GM12801 (cell line): Measurements from ENCODE around the gene PPP1R14B.

Source experiments
- TF ChIP-seq, protein P1 (sequence below): IDR thresholded peaks from one replicate; pipeline ENCODE4 v1.5.1; 2011; ENCODE audit warnings: control low read depth; ENCODE audit not compliant: insufficient read length; ENCODE audit errors: extremely low read depth

The PPP1R14B gene

DNA sequence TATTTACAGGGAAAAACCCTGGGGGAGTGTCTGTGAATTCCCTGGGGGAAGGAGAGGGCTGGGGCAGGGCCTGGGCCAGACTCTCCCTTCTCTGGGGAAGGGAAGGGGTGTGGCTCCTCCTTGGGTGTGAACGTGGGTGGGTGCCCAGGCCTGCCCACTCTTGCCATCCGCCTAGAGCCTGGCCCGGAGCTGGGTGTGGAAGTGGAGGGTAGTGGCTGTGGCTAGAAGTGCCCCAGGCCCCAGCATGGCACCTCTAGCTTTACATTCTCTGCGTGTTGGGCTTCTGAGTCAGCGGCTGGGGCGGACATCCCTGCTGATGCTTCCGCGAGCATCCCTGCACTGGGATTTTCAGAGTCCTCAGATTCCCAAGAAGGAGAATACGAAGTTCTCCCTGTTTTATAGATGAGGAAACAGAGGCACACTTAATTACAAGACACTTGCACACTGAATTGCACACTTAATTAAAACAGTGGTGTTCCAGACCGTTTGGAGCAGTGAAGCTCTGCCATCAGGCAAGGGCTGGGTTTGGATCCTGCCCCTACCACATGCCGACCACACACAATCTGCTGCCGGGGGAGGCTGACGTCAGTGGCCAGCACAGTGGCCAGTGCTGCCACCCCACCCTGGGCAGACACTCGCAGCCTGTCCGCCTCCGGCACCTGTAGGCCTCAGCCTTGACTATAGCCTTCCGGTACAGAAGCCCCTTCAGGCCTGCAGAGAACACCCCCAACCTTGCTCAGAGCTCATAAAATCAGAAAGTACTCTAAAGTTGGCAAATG lies 30.1 kb upstream of the PPP1R14B start:
- TF ChIP-seq, protein P1, sequence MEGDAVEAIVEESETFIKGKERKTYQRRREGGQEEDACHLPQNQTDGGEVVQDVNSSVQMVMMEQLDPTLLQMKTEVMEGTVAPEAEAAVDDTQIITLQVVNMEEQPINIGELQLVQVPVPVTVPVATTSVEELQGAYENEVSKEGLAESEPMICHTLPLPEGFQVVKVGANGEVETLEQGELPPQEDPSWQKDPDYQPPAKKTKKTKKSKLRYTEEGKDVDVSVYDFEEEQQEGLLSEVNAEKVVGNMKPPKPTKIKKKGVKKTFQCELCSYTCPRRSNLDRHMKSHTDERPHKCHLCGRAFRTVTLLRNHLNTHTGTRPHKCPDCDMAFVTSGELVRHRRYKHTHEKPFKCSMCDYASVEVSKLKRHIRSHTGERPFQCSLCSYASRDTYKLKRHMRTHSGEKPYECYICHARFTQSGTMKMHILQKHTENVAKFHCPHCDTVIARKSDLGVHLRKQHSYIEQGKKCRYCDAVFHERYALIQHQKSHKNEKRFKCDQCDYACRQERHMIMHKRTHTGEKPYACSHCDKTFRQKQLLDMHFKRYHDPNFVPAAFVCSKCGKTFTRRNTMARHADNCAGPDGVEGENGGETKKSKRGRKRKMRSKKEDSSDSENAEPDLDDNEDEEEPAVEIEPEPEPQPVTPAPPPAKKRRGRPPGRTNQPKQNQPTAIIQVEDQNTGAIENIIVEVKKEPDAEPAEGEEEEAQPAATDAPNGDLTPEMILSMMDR = no peak

DNA sequence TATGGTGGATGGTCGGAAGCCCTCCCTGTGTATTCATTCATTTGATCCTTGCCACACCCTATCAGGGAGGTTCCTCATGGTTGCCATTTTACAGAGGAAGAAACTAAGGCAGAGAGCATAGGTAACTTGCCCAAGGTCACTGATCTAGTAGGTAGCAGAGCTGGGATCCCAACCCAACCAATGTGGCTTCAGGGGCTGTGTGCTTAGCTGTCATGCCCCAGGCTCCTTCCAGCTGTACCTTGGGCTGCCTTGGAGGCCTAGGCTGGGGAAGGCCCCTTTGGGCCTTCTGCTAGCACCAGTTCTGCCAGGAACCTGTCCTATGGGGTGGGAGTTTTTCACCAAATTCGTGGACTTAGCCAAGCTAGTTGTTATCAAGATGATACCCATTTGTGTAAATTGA lies 29.1 kb upstream of the PPP1R14B start:
- TF ChIP-seq, protein P1 = no peak

DNA sequence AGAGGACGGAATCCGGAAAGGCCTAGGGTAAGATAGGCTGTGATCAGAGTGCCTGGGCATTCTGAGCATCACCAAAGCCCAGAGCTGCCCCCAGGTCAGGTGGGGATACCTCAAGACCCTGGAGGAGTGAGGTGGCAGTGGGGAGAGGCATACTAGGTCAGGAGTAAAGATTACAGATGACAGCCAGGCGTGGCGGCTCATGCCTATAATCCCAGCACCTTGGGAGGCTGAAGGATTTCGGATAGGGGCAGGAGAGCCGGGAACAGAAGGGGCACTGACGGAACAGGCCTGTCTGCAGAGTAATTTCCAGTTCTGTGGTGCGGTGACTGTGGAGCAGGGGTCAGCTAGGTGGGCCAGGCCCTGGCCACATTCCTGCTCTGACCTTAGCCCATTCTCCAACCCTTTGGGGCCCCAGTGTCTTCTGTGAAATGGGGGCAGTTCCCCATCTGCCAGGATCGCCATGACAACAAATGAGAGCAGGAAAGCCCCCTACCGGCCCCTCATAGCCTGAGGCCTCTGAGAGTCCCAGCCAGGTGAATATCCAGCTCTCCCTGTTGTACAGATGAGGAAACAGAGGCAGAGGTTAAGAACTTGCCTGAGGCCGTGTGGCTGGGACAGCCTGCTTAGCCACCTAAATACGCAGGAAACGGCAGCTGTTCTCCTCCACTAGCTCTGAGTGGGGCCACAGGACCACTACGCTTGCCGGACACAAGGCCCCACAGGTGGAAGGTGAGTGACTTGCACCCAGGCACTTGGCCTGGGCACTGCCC lies 28.5 kb upstream of the PPP1R14B start:
- TF ChIP-seq, protein P1 = no peak

DNA sequence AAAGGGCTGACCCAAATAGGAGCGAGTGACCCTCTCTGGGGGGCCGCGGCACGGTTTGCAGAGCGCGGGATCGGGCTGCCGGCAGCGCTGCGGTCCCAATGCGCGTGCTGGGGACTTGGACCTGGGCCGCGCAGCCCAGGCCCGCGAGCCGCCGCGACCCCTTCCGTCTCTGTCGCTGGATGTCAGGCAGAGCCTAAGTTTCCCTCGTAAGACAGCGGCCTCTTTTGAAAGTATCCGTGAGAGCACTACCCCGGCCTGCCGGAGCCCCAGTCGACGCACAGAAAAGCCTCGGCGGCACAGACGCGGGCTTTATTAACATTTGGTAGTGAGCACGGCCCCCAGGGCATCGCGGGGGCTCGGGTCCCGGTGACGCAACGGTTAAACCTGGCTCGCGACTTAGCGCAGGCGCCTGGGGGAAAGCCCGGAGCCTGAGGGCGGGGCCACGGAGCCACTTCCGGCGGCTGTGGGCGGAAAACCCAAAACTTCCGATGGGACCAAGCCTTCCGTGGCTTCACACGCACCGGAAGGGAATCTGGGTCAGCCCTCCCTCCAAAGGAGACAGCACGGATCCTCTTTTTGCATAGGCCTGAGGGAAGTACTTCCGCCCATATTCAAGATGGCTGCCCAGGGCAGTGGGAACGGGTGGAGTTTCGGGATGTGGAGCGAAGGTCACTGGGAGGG lies 22.9 kb upstream of the PPP1R14B start:
- TF ChIP-seq, protein P1 = no peak

DNA sequence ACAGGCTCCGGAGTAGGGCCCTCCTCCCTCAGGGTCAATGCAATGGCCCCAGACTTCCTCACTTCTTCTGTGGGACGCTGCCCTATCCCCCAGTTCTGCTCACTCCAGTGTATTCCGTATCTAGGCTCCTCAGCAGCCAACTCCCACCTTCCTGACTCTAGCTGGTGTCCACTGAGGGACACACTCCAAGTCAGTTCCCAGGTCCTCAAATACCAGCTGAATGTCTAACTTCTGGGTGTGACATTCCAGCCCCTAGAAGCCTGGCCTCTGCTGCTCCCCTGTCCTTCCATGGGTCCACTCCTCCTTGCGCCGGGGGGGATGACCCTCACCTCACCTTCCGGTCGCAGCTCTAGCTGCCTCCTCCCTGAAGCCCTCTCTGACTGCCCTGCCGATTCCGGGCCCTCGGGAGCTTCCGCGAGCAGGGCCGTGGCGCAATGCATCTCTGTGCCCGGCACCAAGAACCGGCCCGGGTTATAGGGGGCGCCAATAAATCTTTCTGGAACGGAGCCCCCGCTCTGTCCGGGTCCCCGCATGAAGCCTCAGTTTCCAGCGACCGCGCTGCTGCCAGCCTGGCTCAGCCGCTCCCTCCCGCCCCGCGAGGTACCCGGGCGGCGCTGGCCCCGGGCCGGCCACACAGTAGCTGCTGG lies 22.3 kb upstream of the PPP1R14B start:
- TF ChIP-seq, protein P1 = no peak

DNA sequence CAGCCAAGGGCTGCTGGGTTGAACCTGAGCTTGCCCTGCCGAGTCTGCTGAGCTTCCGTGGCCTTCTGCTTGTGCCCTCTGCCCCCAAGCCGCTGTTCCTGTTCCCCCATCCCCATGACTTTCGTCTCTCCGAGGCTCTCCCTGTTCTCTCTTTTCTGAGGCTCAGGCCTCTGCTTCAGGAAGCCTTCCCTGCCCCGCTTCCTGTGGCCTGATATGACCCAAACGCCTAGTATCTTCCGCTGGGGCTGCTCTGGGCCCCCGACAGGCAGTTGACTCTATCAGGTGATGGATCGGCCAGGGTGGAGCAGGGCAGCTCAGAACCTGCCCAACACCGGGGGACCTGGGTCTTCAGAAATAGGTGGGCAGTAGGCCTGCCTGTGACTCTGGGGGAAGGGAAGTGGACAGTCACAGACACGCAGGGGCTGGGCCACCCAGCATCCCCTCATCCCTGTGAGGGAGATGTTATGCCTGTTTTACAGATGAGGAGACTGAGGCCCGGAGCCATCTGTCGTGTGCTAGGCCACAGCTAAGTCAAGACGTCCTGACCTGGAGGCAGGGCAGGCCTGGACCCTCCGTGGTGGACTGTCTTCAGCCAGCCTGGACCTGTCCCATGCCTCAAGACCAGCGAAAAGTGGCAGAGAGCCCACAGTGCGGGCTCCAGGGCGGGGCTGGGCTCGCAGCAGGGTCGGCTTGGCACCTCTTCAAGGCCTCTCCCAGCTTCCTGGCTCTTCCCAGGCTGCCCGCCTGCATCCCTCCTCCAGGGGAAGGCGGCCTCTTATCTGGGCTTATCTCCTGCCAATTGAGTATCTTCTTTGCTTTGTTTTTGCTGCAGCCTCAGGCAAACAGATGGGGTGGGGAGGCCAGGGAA lies 21.5 kb upstream of the PPP1R14B start:
- TF ChIP-seq, protein P1 = no peak
